HG03571 (cell line): ENCODE data around the gene UBN2.
"Not testable (repeated sequence)": the region's sequence is repeated elsewhere in the genome, so short reads cannot be mapped to it uniquely, and the experiment has no call there.

ENCODE experiments used
- ATAC-seq: cut with Tn5 transposase; IDR thresholded peaks from one replicate; pipeline ENCODE4 v1.9.1; 2021; ENCODE audit not compliant: unreplicated experiment

The UBN2 gene

GRCh38 chr7:139294241-139294640 is 63.2 kb downstream of the UBN2 start:
- ATAC-seq, result no peak

- ATAC-seq, result no peak
Observed at GRCh38 chr7:139294951-139295575, 64.0 kb downstream of the UBN2 start.

GRCh38 chr7:139297795-139298194 is 66.8 kb downstream of the UBN2 start:
- no peak for ATAC-seq

- no peak for ATAC-seq
Observed at GRCh38 chr7:139299296-139299695, 68.3 kb downstream of the UBN2 start.

- no peak for ATAC-seq
Observed at GRCh38 chr7:139300390-139300789, 69.4 kb downstream of the UBN2 start.

GRCh38 chr7:139304517-139304916 is 73.5 kb downstream of the UBN2 start:
- ATAC-seq, result no peak

- no peak for ATAC-seq
Observed at GRCh38 chr7:139317939-139318505, 87.0 kb downstream of the UBN2 start.

GRCh38 chr7:139321071-139321745 is 90.2 kb downstream of the UBN2 start:
- no peak for ATAC-seq

- not testable (repeated sequence) for ATAC-seq
Observed at GRCh38 chr7:139324709-139325108, 93.7 kb downstream of the UBN2 start.

GRCh38 chr7:139328375-139328774 is 97.3 kb downstream of the UBN2 start:
- no peak for ATAC-seq

GRCh38 chr7:139329119-139329518 is 98.1 kb downstream of the UBN2 start:
- ATAC-seq, result no peak

- ATAC-seq, result no peak
Observed at GRCh38 chr7:139330333-139331030, 99.4 kb downstream of the UBN2 start.

GRCh38 chr7:139332697-139333359 is 101.8 kb downstream of the UBN2 start:
- ATAC-seq, result no peak

GRCh38 chr7:139333443-139333842 is 102.4 kb downstream of the UBN2 start:
- not testable (repeated sequence) for ATAC-seq

GRCh38 chr7:139334399-139335150 is 103.5 kb downstream of the UBN2 start:
- ATAC-seq, result no peak

- no peak for ATAC-seq
Observed at GRCh38 chr7:139339025-139339424, 108.0 kb downstream of the UBN2 start.

GRCh38 chr7:139339698-139340036 is 108.6 kb downstream of the UBN2 start:
- ATAC-seq, result no peak

- ATAC-seq, result peak; percentile 82
Observed at GRCh38 chr7:139340037-139340807, 109.2 kb downstream of the UBN2 start.

GRCh38 chr7:139340808-139341057 is 109.7 kb downstream of the UBN2 start:
- ATAC-seq, result no peak

- ATAC-seq, result peak; percentile 46
Observed at GRCh38 chr7:139341058-139341775, 110.2 kb downstream of the UBN2 start, which contains the start of gene FMC1. Gene FMC1 (plus strand): TSS chr7:139341337. CDS start chr7:139341385, 48 bp downstream.
